Esophagus squamous epithelium (tissue), 5 donors: ENCODE results near the gene HAX1. TPM values are rescaled to one million over a fixed set of nuclear protein-coding genes. Genes with fewer than 3 reads are reported as not detected.
"Not testable (repeated sequence)": the region's sequence is repeated elsewhere in the genome, so short reads cannot be mapped to it uniquely, and the experiment has no call there.

Source experiments
- DNase-seq: peaks from one replicate; lab custom pipeline; 2025; lab: John Stamatoyannopoulos, UW
- H3K27ac ChIP-seq, 4 donors: fragments of 200-600 bp; sonication (generic); one replicate each; pipeline ENCODE4 v1.5.1; 2016 to 2019; ENCODE audit warnings: mild to moderate bottlenecking in 1 of 4
- H3K27me3 ChIP-seq, 4 donors: fragments of 200-600 bp; sonication (generic); 1 replicate in 3 of 4; 2 replicates in 1 of 4; pipeline versions ENCODE4 v1.5.1 to v1.6.0; 2017 to 2021; ENCODE audit warnings: antibody characterized with exemption in 1 of 4
- H3K36me3 ChIP-seq, 3 donors: fragments of 200-600 bp; sonication (generic); one replicate each; pipeline ENCODE4 v1.5.1; 2016 to 2019
- H3K4me1 ChIP-seq, 3 donors: fragments of 200-600 bp; sonication (generic); one replicate each; pipeline ENCODE4 v1.5.1; 2017 to 2019
- H3K4me3 ChIP-seq, 4 donors: fragments of 200-600 bp; sonication (generic); 1 replicate in 3 of 4; 2 replicates in 1 of 4; pipeline ENCODE4 v1.5.1; 2016 to 2019; ENCODE audit warnings: mild to moderate bottlenecking in 2 of 4, moderate library complexity in 1 of 4
- H3K9me3 ChIP-seq, 3 donors: fragments of 200-600 bp; sonication (generic); one replicate each; pipeline ENCODE4 v1.5.1; 2016 to 2019
- CTCF ChIP-seq, 6 experiments: fragments of 450-650 bp in 4 of 6; fragments of 200-600 bp in 2 of 6; sonication (generic) in 2 of 6; IDR thresholded peaks; one replicate each; pipeline ENCODE4 v1.5.1; 2016 to 2019; ENCODE audit warnings: antibody characterized with exemption in 6 of 6, mild to moderate bottlenecking in 4 of 6, moderate library complexity in 4 of 6
- POLR2A ChIP-seq, 4 donors: fragments of 450-650 bp; IDR thresholded peaks; one replicate each; pipeline ENCODE4 v1.6.1; 2017; ENCODE audit warnings: antibody characterized with exemption in 4 of 4, mild to moderate bottlenecking in 4 of 4, moderate library complexity in 3 of 4
- WGBS, 2 donors: methylation state at CpG; one replicate each; pipeline ENCODE4 v1.1.5; 2018; 5-methylcytosine and 5-hydroxymethylcytosine counted together
- intact Hi-C: fragments of 100-400 bp; cut with DNase I; formaldehyde crosslinking; loops from one replicate; pipeline ENCODE4 v1.15.0; 2022
- total RNA-seq, 4 donors: library from RNA; depleted of rRNA; stranded (reverse); fragments of >200 nt; gene quantifications; one replicate each; pipeline ENCODE4 v1.1.0, GENCODE V29; 2016
- donor health status: DM: yes; HTN: yes; CAD: no.

HAX1 gene
- total RNA-seq, result 100 to 1,000 TPM in 1 of 4 donors, 10 to 100 TPM in 3; 39.3 to 105 (median 88.9) TPM

GRCh38 chr1:154272217-154272998 lies at the start of gene HAX1:
TSS of gene HAX1 (plus strand) at chr1:154272629. CDS start at chr1:154272724, 95 bp downstream.
- 0% methylated on average over 23 to 25 of the region's 47 CpGs for WGBS, 2 donors
- H3K36me3 ChIP-seq, result peaks cover 0 to 72% (median 22%) of the 10 kb centered on the region in 3 donors
- peak within 1 kb of the TSS; percentile 91 to 96 (median 95) for H3K27ac ChIP-seq
- TF ChIP-seq POLR2A (IDR thresholded peaks at IDR 0.05) (peak in 3 of 4 donors; percentile 13 to 70 (median 52)), CTCF (IDR thresholded peaks at IDR 0.05) (peak; percentile 59 to 89 (median 81))
- no peaks in the 10 kb centered on the region for H3K27me3 ChIP-seq
- H3K4me3 ChIP-seq, result peak within 1 kb of the TSS; percentile 72 to 94 (median 86)
- peaks cover 0 to 25% (median 14%) of the 10 kb centered on the region in 3 donors for H3K4me1 ChIP-seq
- no peaks in the 10 kb centered on the region for H3K9me3 ChIP-seq
- intact Hi-C loops, result no loop called here
- peak; percentile 95 for DNase-seq

GRCh38 chr1:154222918-154223317 lies 49.5 kb upstream of the HAX1 start:
- intact Hi-C loops, result no loop called here
- Histone ChIP-seq H3K36me3 (peaks cover 0 to 43% (median 5%) of the 10 kb centered on the region in 3 donors), H3K27ac (peak overlapping the region in 1 of 4 donors; percentile 98), H3K4me3 (no peak overlapping the region), H3K4me1 (peaks cover 18 to 65% (median 32%) of the 10 kb centered on the region in 3 donors), H3K9me3 (no peaks in the 10 kb centered on the region), H3K27me3 (no peaks in the 10 kb centered on the region)
- TF ChIP-seq CTCF (IDR thresholded peaks at IDR 0.05), result no peak
- no peak for TF ChIP-seq POLR2A (IDR thresholded peaks at IDR 0.05)
- 67 to 81% methylated on average over 1 of the region's 1 CpG for WGBS, 2 donors
- DNase-seq, result no peak

DNA sequence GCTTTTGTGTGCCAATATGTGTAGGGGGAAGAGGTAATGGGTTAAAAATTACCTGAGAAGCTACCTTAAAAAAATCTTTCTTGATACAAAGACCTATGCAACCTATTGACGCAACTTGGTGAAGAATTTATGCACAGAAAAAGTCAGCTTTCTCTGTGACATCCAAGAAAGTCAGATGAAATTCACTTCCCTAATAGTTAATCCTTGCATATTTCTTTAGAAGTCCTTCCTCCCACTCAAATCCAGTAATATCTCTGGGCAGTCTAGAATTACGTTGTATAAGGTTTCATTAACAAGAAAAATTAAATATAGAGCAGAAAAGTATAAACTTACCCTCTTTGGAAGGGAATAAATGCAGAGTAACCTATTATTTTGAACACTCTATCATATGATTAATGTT lies 48.8 kb upstream of the HAX1 start:
- Histone ChIP-seq H3K9me3 (no peaks in the 10 kb centered on the region), H3K27ac (peak overlapping the region in 1 of 4 donors; percentile 1), H3K36me3 (peaks cover 4 to 43% (median 5%) of the 10 kb centered on the region in 3 donors), H3K4me3 (no peak overlapping the region), H3K27me3 (no peaks in the 10 kb centered on the region), H3K4me1 (peaks cover 15 to 58% (median 26%) of the 10 kb centered on the region in 3 donors)
- no peak for DNase-seq
- no peak for TF ChIP-seq CTCF (IDR thresholded peaks at IDR 0.05)
- TF ChIP-seq POLR2A (IDR thresholded peaks at IDR 0.05), result no peak
- WGBS, 2 donors, result 47 to 54% methylated on average over 2 of the region's 2 CpGs
- intact Hi-C loops, result no loop called here

GRCh38 chr1:154225370-154225769 lies 47.1 kb upstream of the HAX1 start:
- WGBS, 2 donors, result 76 to 95% methylated on average over 2 of the region's 2 CpGs
- H3K4me3 ChIP-seq, result no peak overlapping the region
- no peak for TF ChIP-seq CTCF (IDR thresholded peaks at IDR 0.05)
- no peak for TF ChIP-seq POLR2A (IDR thresholded peaks at IDR 0.05)
- H3K27ac ChIP-seq, result no peak overlapping the region
- H3K36me3 ChIP-seq, result peaks cover 19 to 55% (median 19%) of the 10 kb centered on the region in 3 donors
- peaks cover 5 to 46% (median 16%) of the 10 kb centered on the region in 3 donors for H3K4me1 ChIP-seq
- DNase-seq, result no peak
- intact Hi-C loops, result no loop called here
- no peaks in the 10 kb centered on the region for H3K9me3 ChIP-seq
- H3K27me3 ChIP-seq, result no peaks in the 10 kb centered on the region

DNA sequence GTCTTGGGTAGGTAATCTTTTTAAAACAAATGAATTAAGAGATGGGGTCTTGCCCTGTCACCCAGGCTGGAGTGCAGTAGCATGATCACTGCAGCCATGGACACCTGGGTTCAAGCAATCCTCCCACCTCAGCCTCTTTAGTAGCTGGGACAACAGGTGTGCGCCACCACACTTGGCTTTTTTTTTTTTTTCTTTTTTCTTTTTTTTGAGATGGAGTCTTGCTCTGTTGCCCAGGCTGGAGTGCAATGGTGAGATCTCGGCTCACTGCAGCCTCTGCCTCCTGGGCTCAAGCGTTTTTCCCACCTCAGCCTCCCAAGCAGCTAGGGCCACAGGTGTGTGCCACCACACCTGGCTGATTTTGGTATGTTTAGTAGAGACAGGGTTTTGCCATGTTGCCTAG lies 41.3 kb upstream of the HAX1 start:
- 90 to 100% methylated on average over 1 to 2 of the region's 3 CpGs for WGBS, 2 donors
- peaks cover 36 to 99% (median 43%) of the 10 kb centered on the region in 3 donors for H3K36me3 ChIP-seq
- DNase-seq, H3K4me1 ChIP-seq, H3K27me3 ChIP-seq, H3K9me3 ChIP-seq, H3K27ac ChIP-seq, intact Hi-C loops, H3K4me3 ChIP-seq: not testable (repeated sequence)

DNA sequence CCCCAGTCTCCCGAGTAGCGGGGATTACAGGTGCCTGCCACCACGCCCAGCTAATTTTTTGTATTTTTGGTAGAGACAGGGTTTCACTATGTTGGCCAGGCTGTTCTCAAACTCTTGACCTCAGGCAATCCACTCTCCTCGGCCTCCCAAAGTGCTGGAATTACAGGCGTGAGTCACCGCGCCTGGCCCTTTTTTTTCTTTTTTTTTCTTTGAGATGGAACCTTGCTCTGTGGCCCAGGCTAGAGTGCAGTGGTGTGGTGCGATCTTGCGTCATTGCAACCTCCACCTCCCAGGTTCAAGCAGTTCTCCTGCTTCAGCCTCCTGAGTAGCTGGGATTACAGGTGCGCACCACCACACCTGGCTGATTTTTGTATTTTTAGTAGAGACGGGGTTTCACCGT lies 39.3 kb upstream of the HAX1 start:
- WGBS, 2 donors, result 86 to 91% methylated on average over 9 to 10 of the region's 12 CpGs
- H3K27ac ChIP-seq, H3K27me3 ChIP-seq, H3K9me3 ChIP-seq, DNase-seq, intact Hi-C loops, H3K4me3 ChIP-seq, H3K4me1 ChIP-seq: not testable (repeated sequence)
- H3K36me3 ChIP-seq, result peaks cover 45 to 100% (median 49%) of the 10 kb centered on the region in 3 donors
